HG03196 (cell line): ENCODE data around the gene ECM2.

Source experiments
- ATAC-seq: cut with Tn5 transposase; IDR thresholded peaks from one replicate; pipeline ENCODE4 v1.9.1; 2021; ENCODE audit not compliant: unreplicated experiment

ECM2 gene

GRCh38 chr9:92528522-92528849 is 7.3 kb downstream of the ECM2 start:
- no peak for ATAC-seq

- no peak for ATAC-seq
Observed at GRCh38 chr9:92527832-92528521, 7.8 kb downstream of the ECM2 start.

GRCh38 chr9:92527291-92527828 is 8.4 kb downstream of the ECM2 start:
- ATAC-seq, result no peak

GRCh38 chr9:92525306-92525705 is 10.5 kb downstream of the ECM2 start:
- ATAC-seq, result no peak

GRCh38 chr9:92524881-92525280 is 10.9 kb downstream of the ECM2 start:
- ATAC-seq, result no peak

- no peak for ATAC-seq
Observed at GRCh38 chr9:92522983-92523970, 12.5 kb downstream of the ECM2 start.

- no peak for ATAC-seq
Observed at GRCh38 chr9:92520837-92521236, 15.0 kb downstream of the ECM2 start.

- no peak for ATAC-seq
Observed at GRCh38 chr9:92518199-92518598, 17.6 kb downstream of the ECM2 start.

GRCh38 chr9:92517046-92517445 is 18.7 kb downstream of the ECM2 start:
- no peak for ATAC-seq

GRCh38 chr9:92516521-92516920 is 19.3 kb downstream of the ECM2 start:
- ATAC-seq, result no peak

GRCh38 chr9:92514635-92515034 is 21.2 kb downstream of the ECM2 start:
- ATAC-seq, result no peak

GRCh38 chr9:92513349-92513748 is 22.4 kb downstream of the ECM2 start:
- ATAC-seq, result no peak

GRCh38 chr9:92512622-92513021 is 23.2 kb downstream of the ECM2 start:
- no peak for ATAC-seq

- no peak for ATAC-seq
Observed at GRCh38 chr9:92510747-92511146, 25.0 kb downstream of the ECM2 start.

- ATAC-seq, result no peak
Observed at GRCh38 chr9:92509050-92509449, 26.7 kb downstream of the ECM2 start.

GRCh38 chr9:92508018-92508820 is 27.6 kb downstream of the ECM2 start:
- no peak for ATAC-seq

GRCh38 chr9:92507496-92507895 is 28.3 kb downstream of the ECM2 start:
- ATAC-seq, result no peak

- ATAC-seq, result no peak
Observed at GRCh38 chr9:92507005-92507404, 28.8 kb downstream of the ECM2 start.

- ATAC-seq, result no peak
Observed at GRCh38 chr9:92506184-92506857, 29.5 kb downstream of the ECM2 start.

GRCh38 chr9:92504881-92505280 is 30.9 kb downstream of the ECM2 start:
- ATAC-seq, result no peak

- ATAC-seq, result no peak
Observed at GRCh38 chr9:92503156-92503555, 32.6 kb downstream of the ECM2 start.
